GM21367 (cell line): Measurements from ENCODE around the gene EGFL6.

Experiments
- ATAC-seq: cut with Tn5 transposase; IDR thresholded peaks from one replicate; pipeline ENCODE4 v1.9.1; 2021; ENCODE audit not compliant: unreplicated experiment

EGFL6 gene

GRCh38 chrX:13569479-13570260 is at the start of gene EGFL6:
Gene EGFL6 (plus strand): TSS chrX:13569601. CDS start chrX:13569862, 261 bp downstream.
- ATAC-seq = no peak

- ATAC-seq = no peak
These were observed 49.0 kb upstream of the EGFL6 start for GRCh38 chrX:13520351-13520750.

- ATAC-seq = no peak
These were observed 48.5 kb upstream of the EGFL6 start for GRCh38 chrX:13520936-13521335.

- no peak for ATAC-seq
These were observed 46.6 kb upstream of the EGFL6 start for GRCh38 chrX:13522811-13523210.

- ATAC-seq = no peak
These were observed 35.7 kb upstream of the EGFL6 start for GRCh38 chrX:13533726-13534125.

- ATAC-seq = no peak
These were observed 33.8 kb upstream of the EGFL6 start for GRCh38 chrX:13535376-13536165.

GRCh38 chrX:13536551-13536950 is 32.9 kb upstream of the EGFL6 start:
- no peak for ATAC-seq

GRCh38 chrX:13538414-13538813 is 31.0 kb upstream of the EGFL6 start:
- no peak for ATAC-seq

- ATAC-seq = no peak
These were observed 28.8 kb upstream of the EGFL6 start for GRCh38 chrX:13540602-13541001.

- ATAC-seq = no peak
These were observed 23.7 kb upstream of the EGFL6 start for GRCh38 chrX:13545726-13546125.

- ATAC-seq = no peak
These were observed 21.7 kb upstream of the EGFL6 start for GRCh38 chrX:13547671-13548070.

- ATAC-seq = no peak
These were observed 19.1 kb upstream of the EGFL6 start for GRCh38 chrX:13550346-13550745.

GRCh38 chrX:13551610-13552009 is 17.8 kb upstream of the EGFL6 start:
- no peak for ATAC-seq

- no peak for ATAC-seq
These were observed 16.5 kb upstream of the EGFL6 start for GRCh38 chrX:13552892-13553291.

- no peak for ATAC-seq
These were observed 3.9 kb upstream of the EGFL6 start for GRCh38 chrX:13565511-13565910.

- ATAC-seq = no peak
These were observed 832 bp downstream of the EGFL6 start for GRCh38 chrX:13570261-13570605.

- no peak for ATAC-seq
These were observed 1.7 kb downstream of the EGFL6 start for GRCh38 chrX:13571136-13571535.

GRCh38 chrX:13574600-13574999 is 5.2 kb downstream of the EGFL6 start:
- no peak for ATAC-seq

GRCh38 chrX:13579661-13580060 is 10.3 kb downstream of the EGFL6 start:
- no peak for ATAC-seq

GRCh38 chrX:13581554-13581953 is 12.2 kb downstream of the EGFL6 start:
- no peak for ATAC-seq

- ATAC-seq = no peak
These were observed 18.5 kb downstream of the EGFL6 start for GRCh38 chrX:13587786-13588477.

- ATAC-seq = no peak
These were observed 20.8 kb downstream of the EGFL6 start for GRCh38 chrX:13590207-13590606.
